IMR-90 (cell line): ENCODE data around the gene NUTM2F. TPM values are rescaled to one million over a fixed set of nuclear protein-coding genes. Genes with fewer than 3 reads are reported as not detected.

ENCODE experiments used
- ATAC-seq: fragments of 200-7000 bp; cut with Tn5 transposase; 2 replicates; pipeline ENCODE4 v1.9.1; 2020; ENCODE audit warnings: low read depth, mild to moderate bottlenecking, moderate library complexity
- BruUV-seq: library from RNA; stranded (reverse); fragments of 400-500 nt; replicated peaks from 2 replicates; lab custom pipeline; 2021; lab: Mats Ljungman, UMichigan
- CTCF ChIA-PET: fragments of 300-600 bp; formaldehyde crosslinking; extraction: SDS; loops from one replicate; lab custom pipeline; 2021; ENCODE audit warnings: antibody characterized with exemption; lab: Yijun Ruan, JAX
- POLR2A ChIA-PET: fragments of 300-600 bp; sonication (Branson Sonifier 250); formaldehyde crosslinking; loops from one replicate; lab custom pipeline; 2022; ENCODE audit warnings: antibody characterized with exemption; ENCODE audit not compliant: unreplicated experiment; lab: Charles Lee
- DNase-seq: peaks from one replicate; pipeline ENCODE4 v3.0.0; 2013
- H2AFZ ChIP-seq: replicated peaks from 2 replicates; pipeline ENCODE3; 2013; ENCODE audit warnings: low read length, mild to moderate bottlenecking; ENCODE audit not compliant: poor library complexity
- H2AK5ac ChIP-seq: 2 replicates; pipeline ENCODE4 v1.6.1; 2013; ENCODE audit warnings: low read depth, low read length, inconsistent platforms
- H2AK9ac ChIP-seq: replicated peaks from 2 replicates; pipeline ENCODE3; 2013; ENCODE audit warnings: mild to moderate bottlenecking, low read depth, low read length, moderate library complexity; ENCODE audit not compliant: poor library complexity
- H2BK120ac ChIP-seq: 2 replicates; pipeline ENCODE4 v1.6.1; 2013; ENCODE audit warnings: low read depth, low read length, inconsistent platforms
- H2BK15ac ChIP-seq: 3 replicates; pipeline ENCODE4 v1.6.1; 2013; ENCODE audit warnings: low read depth, low read length, inconsistent platforms
- H2BK20ac ChIP-seq: 2 replicates; pipeline ENCODE4 v1.6.1; 2013; ENCODE audit warnings: low read depth, mild to moderate bottlenecking, inconsistent platforms, low read length, moderate library complexity
- H2BK5ac ChIP-seq: 2 replicates; pipeline ENCODE4 v1.6.1; 2013; ENCODE audit warnings: mild to moderate bottlenecking, low read depth, low read length, inconsistent platforms; ENCODE audit not compliant: poor library complexity, severe bottlenecking
- H3K14ac ChIP-seq: replicated peaks from 2 replicates; pipeline ENCODE4 v1.6.1; 2013; ENCODE audit warnings: low read depth, low read length, inconsistent platforms
- H3K18ac ChIP-seq: 2 replicates; pipeline ENCODE4 v1.6.1; 2013; ENCODE audit warnings: low read depth, low read length, control low read depth
- H3K23ac ChIP-seq: 2 replicates; pipeline ENCODE4 v1.6.1; 2013; ENCODE audit warnings: low read depth, low read length, inconsistent platforms
- H3K27ac ChIP-seq: 2 replicates; pipeline ENCODE4 v1.5.1; 2013; ENCODE audit warnings: mild to moderate bottlenecking, control low read depth, low read length; ENCODE audit not compliant: insufficient read depth
- H3K27me3 ChIP-seq: 2 replicates; pipeline ENCODE4 v1.6.1; 2013; ENCODE audit warnings: low read length; ENCODE audit not compliant: control insufficient read depth, insufficient read depth
- H3K36me3 ChIP-seq: 2 replicates; pipeline ENCODE4 v1.6.1; 2013; ENCODE audit warnings: low read length, mixed read lengths; ENCODE audit not compliant: control insufficient read depth, insufficient read depth
- H3K4ac ChIP-seq: 2 replicates; pipeline ENCODE4 v1.6.1; 2013; ENCODE audit warnings: low read depth, low read length, inconsistent platforms
- H3K4me1 ChIP-seq: 2 replicates; pipeline ENCODE4 v1.6.1; 2013; ENCODE audit warnings: low read length, mixed read lengths; ENCODE audit not compliant: control insufficient read depth, insufficient read depth
- H3K4me2 ChIP-seq: 2 replicates; pipeline ENCODE4 v1.6.1; 2013; ENCODE audit warnings: low read depth, mild to moderate bottlenecking, control low read depth, low read length, moderate library complexity
- H3K4me3 ChIP-seq: 2 replicates; pipeline ENCODE4 v1.5.1; 2013; ENCODE audit warnings: low read depth, mild to moderate bottlenecking, control low read depth, low read length, moderate library complexity; ENCODE audit not compliant: insufficient read depth
- H3K56ac ChIP-seq: 2 replicates; pipeline ENCODE4 v1.6.1; 2013; ENCODE audit warnings: low read length, inconsistent platforms; ENCODE audit not compliant: insufficient read depth; ENCODE audit errors: extremely low read depth
- H3K79me1 ChIP-seq, 2 experiments: 2 replicates each; pipeline ENCODE4 v1.6.1; 2013; ENCODE audit warnings: low read length in 2 of 2, inconsistent platforms in 1 of 2, low read depth in 1 of 2
- H3K9ac ChIP-seq: 2 replicates; pipeline ENCODE4 v1.6.1; 2013; ENCODE audit warnings: low read depth, low read length, control low read depth
- H3K9me1 ChIP-seq: 2 replicates; pipeline ENCODE4 v1.6.1; 2013; ENCODE audit warnings: low read length, inconsistent platforms; ENCODE audit not compliant: insufficient read depth
- H3K9me3 ChIP-seq: 2 replicates; pipeline ENCODE4 v1.6.1; 2013; ENCODE audit warnings: low read length; ENCODE audit not compliant: control insufficient read depth, insufficient read depth
- H4K20me1 ChIP-seq: 2 replicates; pipeline ENCODE4 v1.6.1; 2013; ENCODE audit warnings: low read length, inconsistent platforms; ENCODE audit not compliant: insufficient read depth
- H4K5ac ChIP-seq: 2 replicates; pipeline ENCODE4 v1.6.1; 2013; ENCODE audit warnings: mild to moderate bottlenecking, low read depth, low read length, control low read depth
- H4K8ac ChIP-seq, 2 experiments: 2 replicates each; pipeline ENCODE4 v1.6.1; 2013; ENCODE audit warnings: low read depth in 2 of 2, low read length in 2 of 2, control low read depth in 1 of 2, inconsistent platforms in 1 of 2
- H4K91ac ChIP-seq: 2 replicates; pipeline ENCODE4 v1.6.1; 2013; ENCODE audit warnings: low read depth, low read length, inconsistent platforms; ENCODE audit not compliant: insufficient read depth
- NFE2L2 ChIP-seq: fragments of 150-350 bp; IDR thresholded peaks from 2 replicates; pipeline ENCODE4 v1.6.1; 2016; ENCODE audit warnings: low read depth, mild to moderate bottlenecking, low read length
- WGBS, 2 experiments: methylation state at CpG; one replicate each; pipeline versions ENCODE4 v1.1.5 to v1.1.7; 2013; ENCODE audit warnings: missing lambda C conversion rate in 2 of 2; ENCODE audit not compliant: insufficient read length in 1 of 2; ENCODE audit errors: extremely low coverage in 2 of 2; 5-methylcytosine and 5-hydroxymethylcytosine counted together
- dilution Hi-C: fragments of 300-500 bp; cut with HindIII; formaldehyde crosslinking; loops from one replicate; pipeline ENCODE4 v1.14.3; 2018; ENCODE audit warnings: low sequenced_read_pairs; ENCODE audit not compliant: unreplicated experiment
- in situ Hi-C: fragments of 300-500 bp; cut with MboI; formaldehyde crosslinking; loops from 3 replicates; pipeline ENCODE4 v1.14.3; 2019; ENCODE audit warnings: low sequenced_read_pairs, inconsistent platforms, mixed read lengths
- intact Hi-C: fragments of 100-400 bp; cut with micrococcal nuclease; formaldehyde crosslinking; loops from 2 replicates; pipeline ENCODE4 v1.10.0; 2022
- polyA plus RNA-seq, 3 experiments: library from polyadenylated mRNA; depleted of rRNA; stranded (reverse); fragments of >200 nt; gene quantifications; 2 replicates each; pipeline ENCODE4 v1.2.3, GENCODE V29; 2012; ENCODE audit warnings: low replicate concordance in 1 of 3
- total RNA-seq: library from RNA; depleted of rRNA; stranded (reverse); fragments of >200 nt; gene quantifications from 2 replicates; pipeline ENCODE4 v1.2.3, GENCODE V29; 2012

NUTM2F gene
- total and polyA plus RNA-seq, 2 of the 4 experiments (the other 2 are of a cell fraction): not detected

GRCh38 chr9:94286116-94286515 is 42.3 kb downstream of the NUTM2F start:
- no peaks in the 10 kb centered on the region; the same call in 1 of the 2 replicates for H3K9me1 ChIP-seq
- WGBS, 2 experiments: no CpG with 5 or more reads among the region's 3 CpGs
- H3K27me3 ChIP-seq: no peaks in the 10 kb centered on the region
- dilution Hi-C loops (no loop called here), intact Hi-C loops (no loop called here), in situ Hi-C loops (no loop called here)
- H2BK120ac ChIP-seq: no peak overlapping the region
- no peak overlapping the region for H3K27ac ChIP-seq
- no peaks in the 10 kb centered on the region for H4K20me1 ChIP-seq
- H2BK15ac ChIP-seq: no peak overlapping the region
- H3K36me3 ChIP-seq: no peaks in the 10 kb centered on the region
- ChIA-PET CTCF (interaction anchor here (0.6 kb wide), 1 partner anchor 986 kb away, joined by 3 read pairs; no protein-coding TSS in a partner anchor), POLR2A (no interaction called here)
- 0 out of 2 replicates have a peak, but pooled peaks have one; percentile 16 for ATAC-seq
- H4K8ac ChIP-seq: no peak overlapping the region
- H3K56ac ChIP-seq: no peak overlapping the region
- no peak overlapping the region for H2BK5ac ChIP-seq
- H2AK5ac ChIP-seq: no peak overlapping the region
- no peak overlapping the region for H3K9ac ChIP-seq
- no peak overlapping the region for H2AK9ac ChIP-seq
- H3K79me1 ChIP-seq: 0 out of 4 replicates have a peak, but pooled peaks cover 0 to 4% of the 10 kb centered on the region in 2 experiments
- H3K4me1 ChIP-seq: peaks cover 6% of the 10 kb centered on the region; the same call in 1 of the 2 replicates
- no peak overlapping the region for H3K18ac ChIP-seq
- DNase-seq: no peak
- H4K5ac ChIP-seq: no peak overlapping the region
- BruUV-seq: no TSS peak
- H2AFZ ChIP-seq: no peak overlapping the region
- H4K91ac ChIP-seq: no peak overlapping the region
- H3K14ac ChIP-seq: no peak overlapping the region
- H3K4ac ChIP-seq: no peak overlapping the region
- no peak overlapping the region for H2BK20ac ChIP-seq
- no peak overlapping the region for H3K4me2 ChIP-seq
- no peak for TF ChIP-seq NFE2L2
- no peak overlapping the region for H3K23ac ChIP-seq
- H3K9me3 ChIP-seq: no peaks in the 10 kb centered on the region
- H3K4me3 ChIP-seq: no peak overlapping the region
